Measurements from ENCODE around the gene RBM7.

Gene RBM7, protein sequence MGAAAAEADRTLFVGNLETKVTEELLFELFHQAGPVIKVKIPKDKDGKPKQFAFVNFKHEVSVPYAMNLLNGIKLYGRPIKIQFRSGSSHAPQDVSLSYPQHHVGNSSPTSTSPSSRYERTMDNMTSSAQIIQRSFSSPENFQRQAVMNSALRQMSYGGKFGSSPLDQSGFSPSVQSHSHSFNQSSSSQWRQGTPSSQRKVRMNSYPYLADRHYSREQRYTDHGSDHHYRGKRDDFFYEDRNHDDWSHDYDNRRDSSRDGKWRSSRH

DNA sequence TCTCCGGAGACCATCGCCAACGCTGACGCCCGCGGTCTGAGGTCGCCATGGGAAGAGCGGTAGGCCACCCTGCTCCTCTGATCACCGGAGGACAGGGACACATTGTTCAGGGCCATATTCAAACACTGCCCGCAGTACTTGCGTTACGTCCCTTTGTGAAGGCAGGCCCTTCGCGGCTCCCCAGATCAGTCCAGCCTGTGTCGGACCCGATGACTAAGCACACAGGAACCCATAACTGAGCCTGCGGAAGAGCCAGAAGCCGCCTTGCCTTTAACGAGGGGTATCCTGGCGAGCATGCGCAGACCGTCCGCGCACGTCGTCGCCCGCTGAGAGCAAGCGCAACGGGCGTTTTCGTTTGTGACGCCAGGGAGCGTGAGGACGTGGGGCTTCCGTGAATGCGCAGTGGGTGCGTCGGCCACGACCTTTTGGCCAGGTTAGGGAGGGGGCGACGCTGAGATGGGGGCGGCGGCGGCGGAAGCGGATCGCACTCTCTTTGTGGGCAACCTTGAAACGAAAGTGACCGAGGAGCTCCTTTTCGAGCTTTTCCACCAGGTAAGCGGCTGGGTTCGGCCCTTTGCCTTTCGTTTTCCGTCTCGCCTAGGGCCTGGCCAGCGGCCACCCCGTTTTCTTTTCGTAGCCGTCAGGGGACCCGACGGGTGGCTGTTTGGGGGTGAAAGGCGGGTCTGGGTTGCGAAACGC, at the start of gene RBM7, which contains the start of gene C11orf71:
RBM7 (plus strand) TSS at position 451 of the 699 bp plus-strand sequence; CDS start at position 457, 6 bp downstream.
C11orf71 (minus strand) TSS at position 296 of the 699 bp plus-strand sequence; CDS start at position 116, 180 bp downstream.
- FAIRE-seq, result no peak

DNA sequence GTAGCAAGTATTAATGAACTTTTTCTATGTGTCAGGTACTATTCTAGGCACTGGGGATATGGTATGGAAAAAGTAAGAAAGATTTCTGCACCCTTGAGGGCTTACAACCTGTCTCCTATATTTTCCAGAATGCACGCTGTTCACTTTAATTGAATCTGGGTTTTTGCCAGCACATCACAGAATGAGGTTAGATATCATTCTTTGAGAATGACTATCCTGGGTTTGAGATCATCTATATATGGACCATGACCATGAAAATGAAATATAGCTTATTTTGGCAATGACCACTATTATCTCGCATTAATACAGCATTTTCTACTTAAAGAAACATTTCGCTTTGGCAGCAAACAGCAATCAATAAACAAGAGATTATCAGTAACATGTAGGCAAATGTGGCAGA, 47.0 kb upstream of the RBM7 start:
- no peak for FAIRE-seq

GRCh38 chr11:114354076-114354475, 46.4 kb upstream of the RBM7 start:
- no peak for FAIRE-seq

DNA sequence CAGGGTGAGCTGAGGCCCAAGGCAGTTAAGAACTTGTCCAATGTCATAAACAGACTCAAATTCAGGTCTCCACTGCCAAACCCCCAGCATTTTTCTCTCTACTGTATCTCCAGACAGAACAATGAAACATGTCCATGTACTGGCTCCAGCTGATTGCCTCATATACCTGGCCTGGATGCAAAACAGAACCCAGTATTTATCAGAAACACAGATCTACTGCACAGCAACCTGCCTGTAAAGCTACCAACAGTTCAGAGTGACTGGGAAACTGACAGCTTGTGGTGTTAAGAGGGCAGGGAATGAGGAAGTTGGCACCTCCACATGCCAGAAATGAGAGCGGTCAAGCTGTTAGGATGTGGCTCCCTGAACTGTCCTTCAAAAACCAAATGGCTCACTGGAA, 41.8 kb upstream of the RBM7 start:
- no peak for FAIRE-seq

GRCh38 chr11:114359342-114359741, 41.1 kb upstream of the RBM7 start:
- FAIRE-seq, result no peak

DNA sequence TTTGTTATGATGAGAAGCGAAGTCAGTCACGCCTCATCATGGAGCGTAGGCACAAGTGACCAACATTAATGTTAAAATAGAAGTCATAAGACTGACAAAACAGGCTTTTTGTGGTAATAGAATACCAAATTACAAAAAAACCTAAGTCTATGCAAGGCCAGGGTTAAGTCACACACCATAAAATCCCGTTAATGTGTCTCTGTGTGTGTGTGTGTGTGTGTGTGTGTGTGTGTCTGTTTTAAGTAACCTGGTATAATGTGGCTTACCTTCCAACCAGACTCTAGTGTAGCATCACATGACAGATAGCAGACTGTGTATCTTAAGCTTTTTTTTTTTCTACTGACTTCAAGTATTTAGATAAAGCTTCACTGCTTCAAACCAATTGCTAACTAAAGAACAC, 38.1 kb upstream of the RBM7 start:
- no peak for FAIRE-seq

DNA sequence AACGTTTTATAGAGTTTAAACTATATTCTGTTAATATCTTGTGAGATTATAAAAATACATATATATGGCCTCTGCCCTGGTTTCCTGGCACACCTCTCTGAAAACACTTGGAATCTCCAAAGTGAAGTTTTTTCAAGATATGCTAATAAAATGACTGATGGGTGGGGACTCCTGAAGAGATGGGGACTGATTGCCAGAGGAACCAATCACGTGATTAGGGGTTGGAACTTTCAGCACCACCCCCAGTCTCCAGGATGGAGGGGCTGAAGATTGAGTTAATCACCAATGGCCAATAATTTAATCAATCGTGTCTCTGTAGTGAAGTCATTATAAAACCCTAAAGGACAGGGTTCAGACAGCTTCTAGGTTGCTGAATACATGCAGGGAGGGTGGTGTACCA, 37.5 kb upstream of the RBM7 start:
- no peak for FAIRE-seq

DNA sequence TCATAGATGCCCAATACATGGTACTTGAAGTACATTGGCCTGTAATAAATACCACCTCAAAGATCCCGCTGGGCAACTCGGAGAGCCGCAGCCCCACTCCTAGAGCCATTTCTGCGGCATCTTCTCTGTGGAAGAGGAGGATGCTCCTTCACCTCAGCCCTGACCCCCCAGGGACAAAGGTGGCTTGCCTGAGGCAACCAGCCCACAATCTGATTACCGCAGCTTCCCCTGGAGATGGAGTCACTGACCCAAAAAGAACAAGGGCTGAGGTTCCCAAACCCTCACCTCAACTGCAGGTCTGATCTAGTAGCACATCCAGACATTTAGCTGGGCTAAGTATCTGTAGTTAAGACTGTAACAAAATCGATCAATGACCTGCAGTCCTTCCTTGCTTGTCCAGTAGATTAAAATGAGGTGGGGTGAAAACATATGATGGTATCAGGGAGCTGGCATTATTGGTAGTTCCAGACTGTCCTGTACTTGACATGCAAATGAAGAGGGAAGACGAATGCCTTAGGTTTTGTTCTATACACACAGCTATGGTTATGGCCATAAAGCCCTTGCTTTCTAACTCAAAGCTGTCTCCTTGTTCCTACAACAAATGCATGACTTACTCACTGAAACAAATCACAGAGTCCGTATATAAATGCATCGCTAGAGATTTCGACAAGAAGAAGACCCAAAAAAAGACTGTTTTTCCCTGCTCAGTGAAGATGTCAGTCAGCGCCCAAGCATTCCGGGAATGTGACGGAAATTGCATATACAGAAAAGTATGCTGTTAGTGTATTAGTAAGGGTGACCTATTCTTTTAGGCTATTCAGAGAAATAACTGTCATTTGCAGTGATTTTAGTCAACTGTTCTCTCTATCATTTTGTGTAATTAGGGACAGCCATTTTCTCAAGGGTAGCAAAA, 33.9 kb upstream of the RBM7 start:
- no peak for FAIRE-seq

DNA sequence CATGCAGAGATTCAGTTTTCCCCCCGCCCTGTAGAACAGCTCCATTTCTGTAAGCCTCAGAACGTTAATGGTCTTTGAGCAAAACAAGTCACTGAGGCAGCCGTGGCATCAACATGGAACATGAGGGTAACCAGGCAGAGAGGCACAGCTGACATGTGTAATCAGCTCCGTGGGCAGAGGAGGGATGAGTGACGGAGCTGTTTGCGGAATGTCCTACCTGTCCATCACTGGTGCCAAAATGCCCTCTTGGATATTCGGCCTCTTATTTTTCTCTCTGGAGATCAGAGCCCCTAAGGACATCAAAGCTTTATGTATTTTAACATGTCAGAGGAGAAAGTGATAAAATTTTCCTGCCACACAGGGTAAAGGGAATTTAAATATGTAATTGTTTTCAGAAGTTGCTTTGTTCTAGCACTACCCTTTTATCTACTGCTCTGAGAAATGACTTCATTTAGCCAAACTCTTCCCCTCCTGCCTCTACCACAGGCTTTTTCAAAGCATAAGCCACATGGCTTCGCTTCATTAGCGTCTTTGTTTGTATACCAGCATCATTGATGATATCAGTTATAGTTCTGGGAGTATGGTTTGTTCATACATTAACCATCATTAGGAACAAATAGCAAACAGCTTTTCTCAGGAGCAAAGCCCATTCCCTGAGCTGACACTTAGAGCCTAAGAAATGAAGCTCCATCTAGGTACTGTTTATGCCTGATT, 33.1 kb upstream of the RBM7 start:
- no peak for FAIRE-seq

GRCh38 chr11:114368918-114369680, 31.4 kb upstream of the RBM7 start:
- FAIRE-seq, result no peak

- no peak for FAIRE-seq
Observed at GRCh38 chr11:114375052-114375451, 25.4 kb upstream of the RBM7 start.

DNA sequence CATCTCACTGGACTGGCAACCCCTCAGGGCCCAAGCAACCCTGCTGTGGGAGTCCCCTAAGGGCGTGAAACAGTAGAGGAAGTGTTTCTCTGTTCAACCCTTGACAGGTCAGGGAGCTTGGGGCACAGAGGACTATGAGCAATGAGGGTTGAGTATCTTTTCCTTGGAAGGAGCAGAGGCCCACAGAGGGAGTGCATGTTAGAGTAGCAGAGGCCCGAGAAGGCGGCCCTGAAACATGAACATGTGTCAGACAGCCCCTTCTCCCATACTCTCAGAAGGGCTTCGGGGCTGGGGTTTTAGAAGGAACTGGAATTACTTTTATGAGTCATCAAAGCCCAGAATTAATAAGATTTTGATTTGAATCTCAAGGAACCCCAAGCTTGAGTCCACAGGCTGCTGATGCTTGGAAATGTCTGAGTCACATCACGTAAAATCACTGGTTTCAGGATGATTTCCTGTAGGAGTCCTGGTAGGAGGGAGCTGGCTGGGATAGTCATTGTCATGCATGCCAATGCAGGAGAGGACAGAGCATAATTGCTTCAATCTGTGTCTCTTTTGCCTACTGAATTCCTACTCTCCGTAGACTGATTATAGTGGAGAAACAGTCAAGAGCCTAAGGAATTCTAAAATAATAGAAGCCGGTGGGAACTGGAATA, 22.7 kb upstream of the RBM7 start:
- FAIRE-seq, result no peak

- FAIRE-seq, result no peak
Observed at GRCh38 chr11:114379394-114380069, 20.9 kb upstream of the RBM7 start.

DNA sequence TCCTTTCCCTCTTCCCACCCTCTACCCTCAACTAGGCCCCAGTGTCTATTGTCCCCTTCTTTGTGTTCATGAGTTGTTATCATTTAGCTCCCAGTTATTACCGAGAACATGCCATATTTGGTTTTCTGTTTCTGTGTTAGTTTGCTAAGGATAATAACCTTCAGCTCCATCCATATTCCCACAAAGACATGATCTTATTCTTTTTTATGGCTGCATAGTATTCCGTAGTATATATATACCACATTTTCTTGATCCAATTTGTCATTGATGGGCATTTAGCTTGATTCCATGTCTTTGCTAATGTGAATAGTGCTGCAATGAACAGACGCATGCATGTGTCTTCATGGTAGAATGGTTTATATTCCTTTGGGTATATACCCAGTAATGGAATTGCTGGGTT, 18.0 kb upstream of the RBM7 start:
- no peak for FAIRE-seq

DNA sequence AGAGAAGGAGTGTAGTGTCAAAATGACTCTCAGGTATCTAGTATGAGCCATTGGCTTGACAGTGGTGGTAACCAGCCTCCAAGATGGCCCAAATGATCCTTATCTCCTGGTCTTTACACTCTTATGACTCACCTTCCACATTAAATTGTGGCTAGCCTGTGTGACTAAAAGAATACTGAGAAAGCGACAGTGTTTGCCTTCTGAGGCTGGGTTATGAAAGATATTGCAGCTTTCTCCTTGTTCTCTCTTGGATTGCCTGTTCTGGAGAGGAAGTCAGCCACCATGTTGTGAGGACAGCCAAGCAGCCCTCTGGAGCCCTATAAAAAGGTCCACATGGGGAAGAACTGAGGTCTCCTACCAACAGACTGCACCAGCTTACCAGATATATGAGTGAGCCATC, 16.0 kb upstream of the RBM7 start:
- FAIRE-seq, result no peak

DNA sequence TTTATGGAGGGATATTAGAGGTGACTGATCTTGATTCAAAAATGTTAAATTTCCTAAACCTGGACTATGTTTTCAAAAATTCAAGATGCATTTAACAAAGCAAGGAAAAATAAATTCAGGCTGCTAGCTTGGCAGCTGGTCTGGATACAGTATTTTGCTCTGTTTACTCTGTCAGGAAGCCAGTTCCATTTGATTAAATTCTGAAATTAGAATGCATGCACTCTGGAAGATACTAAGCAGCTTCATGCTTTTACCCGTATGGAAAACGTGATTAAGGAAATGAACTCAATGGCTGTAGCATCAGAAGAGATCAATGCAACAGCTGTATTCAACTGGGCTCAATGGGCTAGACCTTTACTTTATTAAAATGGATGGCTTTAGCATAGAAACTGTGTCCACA, 14.3 kb upstream of the RBM7 start:
- FAIRE-seq, result no peak

DNA sequence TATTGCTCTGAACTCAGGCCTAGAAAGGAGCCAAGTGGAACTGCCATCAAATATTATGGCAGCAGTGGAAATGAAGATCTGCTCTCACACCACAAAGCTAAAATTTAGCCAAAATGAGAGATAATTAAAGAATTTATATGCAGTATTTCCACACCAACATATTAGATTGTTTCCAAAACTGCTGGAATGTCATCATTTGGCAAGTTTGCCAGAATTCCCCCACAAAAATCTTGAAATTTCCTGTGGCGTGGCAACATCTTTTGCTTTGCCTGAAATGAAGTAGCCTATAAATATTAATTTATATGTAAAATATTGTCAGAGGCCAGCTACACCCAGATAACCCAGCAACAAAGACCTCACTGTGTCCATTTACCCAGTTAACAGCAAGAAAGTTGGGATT, 13.9 kb upstream of the RBM7 start:
- FAIRE-seq, result no peak

GRCh38 chr11:114392735-114393667, 7.5 kb upstream of the RBM7 start:
- FAIRE-seq, result no peak

DNA sequence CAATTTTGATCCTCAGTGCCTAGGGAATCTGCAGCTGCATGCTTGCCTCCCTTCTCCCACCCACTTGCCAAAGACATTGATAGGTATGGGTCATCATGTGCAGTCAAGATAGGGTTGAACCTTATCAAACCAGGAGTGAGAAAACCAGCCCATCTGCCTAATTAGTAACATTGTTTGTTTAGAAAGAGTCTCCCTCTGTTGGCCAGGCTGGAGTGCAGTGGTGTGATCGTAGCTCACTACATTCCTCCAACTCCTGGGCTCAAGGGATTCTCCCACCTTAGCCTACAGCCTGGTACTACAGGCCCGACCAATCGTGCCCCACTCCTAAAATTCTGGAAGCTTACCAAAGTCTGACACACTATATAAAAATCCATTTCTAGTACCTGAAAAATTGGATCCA, 4.7 kb upstream of the RBM7 start:
- FAIRE-seq, result no peak

DNA sequence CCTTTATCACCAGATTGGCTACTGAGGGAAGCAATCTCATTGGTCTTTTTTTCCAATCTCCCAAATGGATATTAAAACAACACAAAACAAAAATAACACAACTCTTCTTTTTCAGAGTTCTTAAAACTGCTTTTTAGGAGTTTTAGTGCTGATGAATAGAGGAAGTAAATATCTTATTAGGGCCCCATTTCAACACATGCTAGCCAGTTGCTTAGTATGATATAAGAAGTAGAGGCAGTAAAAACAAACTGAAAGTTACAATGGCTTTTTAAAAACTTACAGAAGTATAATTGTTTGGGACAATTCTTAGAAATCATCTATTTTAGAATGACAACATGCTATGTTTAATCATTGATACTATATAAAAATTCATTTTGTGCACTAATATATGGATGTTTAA, 3.5 kb upstream of the RBM7 start:
- FAIRE-seq, result no peak
